Thoracic aorta (tissue), 2 donors: ENCODE results near the gene C20orf96. TPM values are rescaled to one million over a fixed set of nuclear protein-coding genes. Genes with fewer than 3 reads are reported as not detected.

Experiments
- ATAC-seq: fragments of 150-250 bp; one replicate; pipeline ENCODE4 v1.8.0; 2017; ENCODE audit warnings: low read depth; ENCODE audit not compliant: insufficient number of reproducible peaks, low FRiP score
- DNase-seq: peaks from one replicate; pipeline ENCODE4 v3.0.0-alpha.2; 2020; ENCODE audit warnings: low spot score
- H3K27ac ChIP-seq, 2 donors: fragments of 200-600 bp; sonication (generic); 1 replicate in 1 of 2; 2 replicates in 1 of 2; pipeline ENCODE4 v1.5.1; 2016; ENCODE audit warnings: mild to moderate bottlenecking in 2 of 2, moderate library complexity in 2 of 2
- H3K27me3 ChIP-seq: fragments of 200-600 bp; sonication (generic); replicated peaks from 2 replicates; pipeline ENCODE4 v1.6.0; 2016; ENCODE audit warnings: mild to moderate bottlenecking; ENCODE audit not compliant: insufficient read depth
- H3K36me3 ChIP-seq: fragments of 200-600 bp; sonication (generic); one replicate; pipeline ENCODE4 v1.5.1; 2016
- H3K4me1 ChIP-seq, 2 donors: fragments of 200-600 bp; sonication (generic); 1 replicate in 1 of 2; 2 replicates in 1 of 2; pipeline versions ENCODE4 v1.5.1 to v1.6.0; 2016; ENCODE audit warnings: low read depth in 2 of 2, mild to moderate bottlenecking in 1 of 2; ENCODE audit not compliant: control insufficient read depth in 1 of 2
- H3K4me3 ChIP-seq: fragments of 200-600 bp; sonication (generic); 2 replicates; pipeline ENCODE4 v1.5.1; 2016; ENCODE audit warnings: mild to moderate bottlenecking
- H3K9me3 ChIP-seq: fragments of 200-600 bp; sonication (generic); 2 replicates; pipeline ENCODE4 v1.5.1; 2016
- CTCF ChIP-seq: fragments of 200-600 bp; sonication (generic); IDR thresholded peaks from one replicate; pipeline ENCODE4 v1.5.1; 2019; ENCODE audit warnings: antibody characterized with exemption
- total RNA-seq, 2 donors: library from RNA; depleted of rRNA; stranded (reverse); fragments of >200 nt; gene quantifications; one replicate each; pipeline versions ENCODE4 v1.1.0 to v1.2.3, GENCODE V29; 2016

C20orf96 gene
- total RNA-seq, 2 donors from 2014 or later = 0.92 to 6.2 TPM

- ATAC-seq (no peak), DNase-seq (no peak)
- Histone ChIP-seq H3K4me1 (peaks cover 6 to 15% of the 10 kb centered on the region in 2 donors), H3K27ac (no peak overlapping the region), H3K36me3 (no peaks in the 10 kb centered on the region), H3K4me3 (no peak overlapping the region), H3K9me3 (no peaks in the 10 kb centered on the region), H3K27me3 (no peaks in the 10 kb centered on the region)
- TF ChIP-seq CTCF = no peak
Measured at GRCh38 chr20:313948-314347, 23.4 kb upstream of the C20orf96 start.

GRCh38 chr20:313402-313801 lies 22.9 kb upstream of the C20orf96 start:
- H3K36me3 ChIP-seq = no peaks in the 10 kb centered on the region
- TF ChIP-seq CTCF = no peak
- no peak for ATAC-seq

GRCh38 chr20:312866-313265 lies 22.3 kb upstream of the C20orf96 start:
- no peak overlapping the region for H3K27ac ChIP-seq
- peaks cover 6 to 17% of the 10 kb centered on the region in 2 donors for H3K4me1 ChIP-seq
- H3K27me3 ChIP-seq = no peaks in the 10 kb centered on the region
- no peaks in the 10 kb centered on the region for H3K36me3 ChIP-seq
- ATAC-seq (no peak), DNase-seq (no peak)
- TF ChIP-seq CTCF = no peak
- H3K9me3 ChIP-seq = no peaks in the 10 kb centered on the region
- H3K4me3 ChIP-seq = no peak overlapping the region

More at GRCh38 chr20:313402-313801, 22.9 kb upstream of the C20orf96 start:
- H3K4me3 ChIP-seq = no peak overlapping the region
- H3K9me3 ChIP-seq = no peaks in the 10 kb centered on the region
- no peak overlapping the region for H3K27ac ChIP-seq
- H3K27me3 ChIP-seq = no peaks in the 10 kb centered on the region
- DNase-seq = no peak
- peaks cover 6 to 17% of the 10 kb centered on the region in 2 donors for H3K4me1 ChIP-seq

- Histone ChIP-seq H3K9me3 (no peaks in the 10 kb centered on the region), H3K36me3 (no peaks in the 10 kb centered on the region), H3K27me3 (no peaks in the 10 kb centered on the region), H3K27ac (no peak overlapping the region), H3K4me3 (no peak overlapping the region), H3K4me1 (peaks cover 6 to 17% of the 10 kb centered on the region in 2 donors)
- ATAC-seq = no peak
- no peak for TF ChIP-seq CTCF
- DNase-seq = no peak
Measured at GRCh38 chr20:312067-312466, 21.5 kb upstream of the C20orf96 start.

- ATAC-seq (no peak), DNase-seq (no peak)
- Histone ChIP-seq H3K27ac (no peak overlapping the region), H3K27me3 (no peaks in the 10 kb centered on the region), H3K4me3 (no peak overlapping the region), H3K9me3 (no peaks in the 10 kb centered on the region), H3K36me3 (no peaks in the 10 kb centered on the region), H3K4me1 (peaks cover 6 to 17% of the 10 kb centered on the region in 2 donors)
- no peak for TF ChIP-seq CTCF
Measured at GRCh38 chr20:311609-312008, 21.1 kb upstream of the C20orf96 start.
